Measurements from ENCODE around the gene PSD.
A peak's percentile ranks its signal among the peaks of the same experiment; 100 is the strongest.

Gene PSD

GRCh38 chr10:102402512-102402896 lies 16.1 kb downstream of the PSD start:
- no peak for DNase-seq

GRCh38 chr10:102401735-102402511 lies 16.7 kb downstream of the PSD start:
- no peak for DNase-seq

- DNase-seq, result no peak
Observed at GRCh38 chr10:102401342-102401654, 17.3 kb downstream of the PSD start.

GRCh38 chr10:102400598-102401341 lies 17.8 kb downstream of the PSD start:
- DNase-seq, result no peak

- no peak for DNase-seq
Observed at GRCh38 chr10:102400076-102400475, 18.5 kb downstream of the PSD start.

- peak; percentile 91 to 95 (median 95) for DNase-seq
Observed at GRCh38 chr10:102399217-102400021, 19.2 kb downstream of the PSD start.

GRCh38 chr10:102398172-102399020 lies 20.2 kb downstream of the PSD start:
- no peak for DNase-seq

- DNase-seq, result no peak
Observed at GRCh38 chr10:102397222-102398171, 21.1 kb downstream of the PSD start.

- no peak for DNase-seq
Observed at GRCh38 chr10:102396730-102397151, 21.8 kb downstream of the PSD start.

GRCh38 chr10:102396317-102396650 lies 22.3 kb downstream of the PSD start:
- peak in 1 of 3 donors; percentile 46 for DNase-seq

GRCh38 chr10:102395400-102396316 lies 22.9 kb downstream of the PSD start, which contains the start of gene NFKB2:
TSS of gene NFKB2 (plus strand) at chr10:102395705. CDS start at chr10:102395960, 255 bp downstream.
- DNase-seq, result peak; percentile 98 to 99 (median 99)

GRCh38 chr10:102394801-102395399 lies 23.7 kb downstream of the PSD start:
- peak in 1 of 3 donors; percentile 96 for DNase-seq

- peak; percentile 99 to 100 (median 100) for DNase-seq
Observed at GRCh38 chr10:102394079-102394800, 24.3 kb downstream of the PSD start.

- DNase-seq, result no peak
Observed at GRCh38 chr10:102393411-102394078, 25.0 kb downstream of the PSD start.

- no peak for DNase-seq
Observed at GRCh38 chr10:102392306-102392705, 26.3 kb downstream of the PSD start.

- DNase-seq, result no peak
Observed at GRCh38 chr10:102389894-102390293, 28.7 kb downstream of the PSD start.

GRCh38 chr10:102384606-102385429 lies 33.8 kb downstream of the PSD start:
- DNase-seq, result peak in 2 of 3 donors; percentile 65 to 71

All from suppressor macrophage treated with lipopolysaccharide for 1 hour (primary cell).